ENCODE results near the gene STYXL2. TPM values are rescaled to one million over a fixed set of nuclear protein-coding genes. Genes with fewer than 3 reads are reported as not detected.

Gene STYXL2
- total RNA-seq, 2 donors from 2014 or later = not detected

GRCh38 chr1:167106119-167106461 lies 12.2 kb downstream of the STYXL2 start:
- Mint-ChIP-seq H3K9me3 (peaks cover 7% of the 10 kb centered on the region), H3K36me3 (peaks cover 8% of the 10 kb centered on the region), H3K27me3 (peaks cover 0 to 4% of the 10 kb centered on the region in 2 donors), H3K27ac (peak overlapping the region in 1 of 2 donors; percentile 37), H3K4me3 (no peak overlapping the region), H3K4me1 (ENCODE audit: low read depth in 2 of 2) (peaks cover 41 to 45% of the 10 kb centered on the region in 2 donors)
- DNase-seq (ENCODE audit: low spot score) (no peak), ATAC-seq (no peak)

GRCh38 chr1:167107456-167107855 lies 13.6 kb downstream of the STYXL2 start:
- peaks cover 0 to 4% of the 10 kb centered on the region in 2 donors for H3K27me3 Mint-ChIP-seq
- DNase-seq (ENCODE audit: low spot score) (no peak), ATAC-seq (no peak)
- no peak overlapping the region for H3K4me3 Mint-ChIP-seq
- H3K36me3 Mint-ChIP-seq = peaks cover 8% of the 10 kb centered on the region
- H3K9me3 Mint-ChIP-seq = peaks cover 7% of the 10 kb centered on the region
- H3K4me1 Mint-ChIP-seq (ENCODE audit: low read depth in 2 of 2) = peaks cover 41 to 45% of the 10 kb centered on the region in 2 donors
- H3K27ac Mint-ChIP-seq = no peak overlapping the region

- Mint-ChIP-seq H3K27ac (no peak overlapping the region), H3K36me3 (peaks cover 8% of the 10 kb centered on the region), H3K9me3 (peaks cover 7% of the 10 kb centered on the region), H3K27me3 (peaks cover 0 to 4% of the 10 kb centered on the region in 2 donors), H3K4me3 (no peak overlapping the region), H3K4me1 (ENCODE audit: low read depth in 2 of 2) (peaks cover 38 to 39% of the 10 kb centered on the region in 2 donors)
- ATAC-seq (no peak), DNase-seq (ENCODE audit: low spot score) (no peak)
These were observed 15.2 kb downstream of the STYXL2 start for GRCh38 chr1:167109125-167109524.

GRCh38 chr1:167110586-167110985 lies 16.7 kb downstream of the STYXL2 start:
- DNase-seq (ENCODE audit: low spot score) = no peak
- no peak for ATAC-seq
- Mint-ChIP-seq H3K36me3 (peaks cover 8% of the 10 kb centered on the region), H3K4me3 (no peak overlapping the region), H3K27ac (peak overlapping the region in 1 of 2 donors; percentile 47), H3K4me1 (ENCODE audit: low read depth in 2 of 2) (peaks cover 24 to 25% of the 10 kb centered on the region in 2 donors), H3K9me3 (peaks cover 7% of the 10 kb centered on the region), H3K27me3 (peaks cover 0 to 12% of the 10 kb centered on the region in 2 donors)

GRCh38 chr1:167111868-167112709 lies 18.2 kb downstream of the STYXL2 start:
- H3K4me1 Mint-ChIP-seq (ENCODE audit: low read depth in 2 of 2) = peaks cover 18 to 22% of the 10 kb centered on the region in 2 donors
- H3K27me3 Mint-ChIP-seq = peaks cover 0 to 13% of the 10 kb centered on the region in 2 donors
- H3K27ac Mint-ChIP-seq = no peak overlapping the region
- ATAC-seq (peak in 1 of 2 donors; percentile 20), DNase-seq (ENCODE audit: low spot score) (no peak)
- H3K36me3 Mint-ChIP-seq = peaks cover 8% of the 10 kb centered on the region
- H3K9me3 Mint-ChIP-seq = peaks cover 7% of the 10 kb centered on the region
- no peak overlapping the region for H3K4me3 Mint-ChIP-seq

GRCh38 chr1:167114725-167115124 lies 20.9 kb downstream of the STYXL2 start:
- H3K27me3 Mint-ChIP-seq = peaks cover 0 to 19% of the 10 kb centered on the region in 2 donors
- H3K36me3 Mint-ChIP-seq = peaks cover 8% of the 10 kb centered on the region
- H3K4me3 Mint-ChIP-seq = no peak overlapping the region
- H3K9me3 Mint-ChIP-seq = peaks cover 7% of the 10 kb centered on the region
- H3K27ac Mint-ChIP-seq = no peak overlapping the region
- peaks cover 12% of the 10 kb centered on the region in 2 donors for H3K4me1 Mint-ChIP-seq (ENCODE audit: low read depth in 2 of 2)
- ATAC-seq (no peak), DNase-seq (ENCODE audit: low spot score) (no peak)

- peaks cover 0 to 19% of the 10 kb centered on the region in 2 donors for H3K27me3 Mint-ChIP-seq
- no peaks in the 10 kb centered on the region for H3K36me3 Mint-ChIP-seq
- no peak for DNase-seq (ENCODE audit: low spot score)
- H3K27ac Mint-ChIP-seq = peak overlapping the region in 1 of 2 donors; percentile 42
- H3K9me3 Mint-ChIP-seq = peaks cover 2% of the 10 kb centered on the region
- peaks cover 3 to 6% of the 10 kb centered on the region in 2 donors for H3K4me1 Mint-ChIP-seq (ENCODE audit: low read depth in 2 of 2)
- no peak for ATAC-seq
- H3K4me3 Mint-ChIP-seq = no peak overlapping the region
These were observed 21.8 kb downstream of the STYXL2 start for GRCh38 chr1:167115655-167116054.

- H3K4me3 Mint-ChIP-seq = no peak overlapping the region
- H3K9me3 Mint-ChIP-seq = no peaks in the 10 kb centered on the region
- H3K27me3 Mint-ChIP-seq = peaks cover 0 to 19% of the 10 kb centered on the region in 2 donors
- ATAC-seq (no peak), DNase-seq (ENCODE audit: low spot score) (no peak)
- peaks cover 1 to 4% of the 10 kb centered on the region in 2 donors for H3K4me1 Mint-ChIP-seq (ENCODE audit: low read depth in 2 of 2)
- no peak overlapping the region for H3K27ac Mint-ChIP-seq
- H3K36me3 Mint-ChIP-seq = no peaks in the 10 kb centered on the region
These were observed 22.3 kb downstream of the STYXL2 start for GRCh38 chr1:167116174-167116573.

- H3K9me3 Mint-ChIP-seq = no peaks in the 10 kb centered on the region
- DNase-seq (ENCODE audit: low spot score) = no peak
- no peak overlapping the region for H3K27ac Mint-ChIP-seq
- peaks cover 0 to 19% of the 10 kb centered on the region in 2 donors for H3K27me3 Mint-ChIP-seq
- H3K4me1 Mint-ChIP-seq (ENCODE audit: low read depth in 2 of 2) = peaks cover 8 to 11% of the 10 kb centered on the region in 2 donors
- H3K36me3 Mint-ChIP-seq = no peaks in the 10 kb centered on the region
- ATAC-seq = no peak
- no peak overlapping the region for H3K4me3 Mint-ChIP-seq
These were observed 23.4 kb downstream of the STYXL2 start for GRCh38 chr1:167117225-167117624.

- Mint-ChIP-seq H3K9me3 (no peaks in the 10 kb centered on the region), H3K27ac (no peak overlapping the region), H3K36me3 (no peaks in the 10 kb centered on the region), H3K4me3 (no peak overlapping the region), H3K4me1 (ENCODE audit: low read depth in 2 of 2) (peaks cover 8 to 11% of the 10 kb centered on the region in 2 donors), H3K27me3 (peaks cover 0 to 19% of the 10 kb centered on the region in 2 donors)
- ATAC-seq (no peak), DNase-seq (ENCODE audit: low spot score) (no peak)
These were observed 24.3 kb downstream of the STYXL2 start for GRCh38 chr1:167118188-167118587.

GRCh38 chr1:167119696-167120095 lies 25.8 kb downstream of the STYXL2 start:
- H3K27me3 Mint-ChIP-seq = peaks cover 0 to 17% of the 10 kb centered on the region in 2 donors
- DNase-seq (ENCODE audit: low spot score) = no peak

GRCh38 chr1:167120899-167121298 lies 27.0 kb downstream of the STYXL2 start:
- Mint-ChIP-seq H3K36me3 (no peaks in the 10 kb centered on the region), H3K27ac (no peak overlapping the region), H3K27me3 (peaks cover 0 to 16% of the 10 kb centered on the region in 2 donors), H3K9me3 (no peaks in the 10 kb centered on the region), H3K4me1 (ENCODE audit: low read depth in 2 of 2) (peaks cover 10 to 11% of the 10 kb centered on the region in 2 donors), H3K4me3 (peak overlapping the region; percentile 86)
- ATAC-seq (no peak), DNase-seq (ENCODE audit: low spot score) (no peak)

More at GRCh38 chr1:167119696-167120095, 25.8 kb downstream of the STYXL2 start:
- no peak for ATAC-seq
- no peak overlapping the region for H3K27ac Mint-ChIP-seq
- H3K9me3 Mint-ChIP-seq = no peaks in the 10 kb centered on the region
- H3K4me1 Mint-ChIP-seq (ENCODE audit: low read depth in 2 of 2) = peaks cover 10 to 11% of the 10 kb centered on the region in 2 donors
- H3K4me3 Mint-ChIP-seq = no peak overlapping the region
- H3K36me3 Mint-ChIP-seq = no peaks in the 10 kb centered on the region

GRCh38 chr1:167121375-167122120 lies 27.7 kb downstream of the STYXL2 start:
- H3K9me3 Mint-ChIP-seq = no peaks in the 10 kb centered on the region
- no peaks in the 10 kb centered on the region for H3K36me3 Mint-ChIP-seq
- peaks cover 10 to 11% of the 10 kb centered on the region in 2 donors for H3K4me1 Mint-ChIP-seq (ENCODE audit: low read depth in 2 of 2)
- ATAC-seq = peak; percentile 73 to 84
- no peak overlapping the region for H3K27ac Mint-ChIP-seq
- peaks cover 6 to 21% of the 10 kb centered on the region in 2 donors for H3K27me3 Mint-ChIP-seq
- DNase-seq (ENCODE audit: low spot score) = no peak
- peak overlapping the region; percentile 86 for H3K4me3 Mint-ChIP-seq

GRCh38 chr1:167122121-167122480 lies 28.2 kb downstream of the STYXL2 start:
- Mint-ChIP-seq H3K27me3 (peaks cover 8 to 24% of the 10 kb centered on the region in 2 donors), H3K4me3 (peak overlapping the region; percentile 36), H3K36me3 (no peaks in the 10 kb centered on the region), H3K27ac (no peak overlapping the region), H3K4me1 (ENCODE audit: low read depth in 2 of 2) (peaks cover 10 to 11% of the 10 kb centered on the region in 2 donors), H3K9me3 (no peaks in the 10 kb centered on the region)
- ATAC-seq (no peak), DNase-seq (ENCODE audit: low spot score) (no peak)
